Ovary (tissue), 3 donors: ENCODE results near the gene NDUFS4.

ENCODE experiments used
- EP300 ChIP-seq: sonication (generic); formaldehyde crosslinking; IDR thresholded peaks from one replicate; pipeline ENCODE4 v1.6.1; 2017; ENCODE audit warnings: antibody characterized with exemption
- POLR2A ChIP-seq: fragments of 450-650 bp; IDR thresholded peaks from one replicate; pipeline ENCODE4 v1.6.1; 2017; ENCODE audit warnings: antibody characterized with exemption, mild to moderate bottlenecking, moderate library complexity
- TF ChIP-seq, protein P1 (sequence below), 3 donors: fragments of 450-650 bp in 2 of 3; fragments of 200-600 bp in 1 of 3; IDR thresholded peaks; one replicate each; pipeline versions ENCODE4 v1.5.1 to v1.8.0; 2016 to 2022; ENCODE audit warnings: antibody characterized with exemption in 3 of 3, mild to moderate bottlenecking in 1 of 3
- donor health status: DM: no; HTN: no; CAD: no.

DNA sequence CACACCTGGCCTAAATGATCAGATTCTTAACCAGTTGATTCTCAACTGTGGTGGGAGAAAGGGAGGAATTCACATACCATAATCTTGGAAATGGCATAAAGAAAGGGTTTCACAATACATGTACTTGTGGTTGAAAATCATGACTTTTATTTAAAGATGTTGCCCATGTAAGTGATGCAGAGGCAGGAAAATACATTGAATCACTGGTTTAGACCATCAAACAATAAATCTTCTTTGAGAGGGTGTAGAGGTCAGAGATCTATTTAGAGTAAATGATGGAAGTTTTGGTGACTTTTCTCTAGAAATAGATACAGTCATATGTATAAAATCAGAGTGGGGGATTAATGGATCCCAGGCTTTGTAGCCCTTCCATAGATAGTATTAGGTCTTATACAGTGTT lies 15.4 kb downstream of the NDUFS4 start:
- TF ChIP-seq, protein P1, sequence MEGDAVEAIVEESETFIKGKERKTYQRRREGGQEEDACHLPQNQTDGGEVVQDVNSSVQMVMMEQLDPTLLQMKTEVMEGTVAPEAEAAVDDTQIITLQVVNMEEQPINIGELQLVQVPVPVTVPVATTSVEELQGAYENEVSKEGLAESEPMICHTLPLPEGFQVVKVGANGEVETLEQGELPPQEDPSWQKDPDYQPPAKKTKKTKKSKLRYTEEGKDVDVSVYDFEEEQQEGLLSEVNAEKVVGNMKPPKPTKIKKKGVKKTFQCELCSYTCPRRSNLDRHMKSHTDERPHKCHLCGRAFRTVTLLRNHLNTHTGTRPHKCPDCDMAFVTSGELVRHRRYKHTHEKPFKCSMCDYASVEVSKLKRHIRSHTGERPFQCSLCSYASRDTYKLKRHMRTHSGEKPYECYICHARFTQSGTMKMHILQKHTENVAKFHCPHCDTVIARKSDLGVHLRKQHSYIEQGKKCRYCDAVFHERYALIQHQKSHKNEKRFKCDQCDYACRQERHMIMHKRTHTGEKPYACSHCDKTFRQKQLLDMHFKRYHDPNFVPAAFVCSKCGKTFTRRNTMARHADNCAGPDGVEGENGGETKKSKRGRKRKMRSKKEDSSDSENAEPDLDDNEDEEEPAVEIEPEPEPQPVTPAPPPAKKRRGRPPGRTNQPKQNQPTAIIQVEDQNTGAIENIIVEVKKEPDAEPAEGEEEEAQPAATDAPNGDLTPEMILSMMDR (IDR thresholded peaks at IDR 0.05), result no peak
- TF ChIP-seq POLR2A (no peak), EP300 (no peak)
